HepG2 (cell line): ENCODE data around the gene APOM. TPM values are rescaled to one million over a fixed set of nuclear protein-coding genes. Genes with fewer than 3 reads are reported as not detected.

Experiments used
- ARNT ChIP-seq: fragments of 450-650 bp; IDR thresholded peaks from 2 replicates; pipeline ENCODE4 v1.6.1; 2017
- DNMT1 ChIP-seq: sonication (generic); formaldehyde crosslinking; IDR thresholded peaks from 2 replicates; pipeline ENCODE4 v1.5.1; 2020; ENCODE audit warnings: mild to moderate bottlenecking, missing genetic modification reagents
- HHEX ChIP-seq: IDR thresholded peaks from 2 replicates; pipeline ENCODE4 v1.6.1; 2016; ENCODE audit warnings: control low read depth
- HOXA9 ChIP-seq: sonication (generic); formaldehyde crosslinking; IDR thresholded peaks from 2 replicates; pipeline ENCODE4 v1.8.1; 2022; ENCODE audit warnings: missing genetic modification reagents, mild to moderate bottlenecking, moderate library complexity, borderline replicate concordance
- KDM6A ChIP-seq: IDR thresholded peaks from 2 replicates; pipeline ENCODE4 v1.6.1; 2016; ENCODE audit warnings: low read depth
- LBX2 ChIP-seq: sonication (generic); formaldehyde crosslinking; IDR thresholded peaks from 2 replicates; pipeline ENCODE4 v1.5.0; 2020; ENCODE audit warnings: missing genetic modification reagents, mild to moderate bottlenecking, borderline replicate concordance
- MTF1 ChIP-seq: sonication (generic); formaldehyde crosslinking; IDR thresholded peaks from 2 replicates; pipeline ENCODE4 v1.5.0; 2020; ENCODE audit warnings: missing genetic modification reagents
- NCOR1 ChIP-seq: fragments of 200-600 bp; sonication (generic); IDR thresholded peaks from 2 replicates; pipeline ENCODE4 v1.7.0; 2017; ENCODE audit warnings: antibody characterized with exemption, low read length, borderline replicate concordance
- SNAPC2 ChIP-seq: sonication (generic); formaldehyde crosslinking; IDR thresholded peaks from 2 replicates; pipeline ENCODE4 v1.8.1; 2022; ENCODE audit warnings: mild to moderate bottlenecking, missing genetic modification reagents
- TARDBP ChIP-seq: sonication (generic); formaldehyde crosslinking; IDR thresholded peaks from 2 replicates; pipeline ENCODE4 v1.8.0; 2022; ENCODE audit warnings: mild to moderate bottlenecking, missing genetic modification reagents
- ZFP36L1 ChIP-seq: sonication (generic); formaldehyde crosslinking; IDR thresholded peaks from 2 replicates; pipeline ENCODE4 v1.8.0; 2022; ENCODE audit warnings: mild to moderate bottlenecking, missing genetic modification reagents, moderate library complexity
- ZHX2 ChIP-seq, 2 experiments: sonication (generic) in 1 of 2; formaldehyde crosslinking in 1 of 2; IDR thresholded peaks; 2 replicates each; pipeline versions ENCODE4 v1.6.1 to v1.9.0; 2014 to 2022; ENCODE audit warnings: antibody characterized with exemption in 1 of 2, borderline replicate concordance in 1 of 2, inconsistent platforms in 1 of 2, low read depth in 1 of 2, missing genetic modification reagents in 1 of 2
- ZNF30 ChIP-seq: sonication (generic); formaldehyde crosslinking; IDR thresholded peaks from 2 replicates; pipeline ENCODE4 v1.5.0; 2020; ENCODE audit warnings: mild to moderate bottlenecking, missing genetic modification reagents
- ZNF34 ChIP-seq: sonication (generic); formaldehyde crosslinking; IDR thresholded peaks from 2 replicates; pipeline ENCODE4 v1.4.0; 2020; ENCODE audit warnings: mild to moderate bottlenecking, missing genetic modification reagents, borderline replicate concordance
- ZNF687 ChIP-seq: sonication (generic); formaldehyde crosslinking; IDR thresholded peaks from 2 replicates; pipeline ENCODE4 v1.5.1; 2020; ENCODE audit warnings: mild to moderate bottlenecking, missing genetic modification reagents, moderate library complexity
- ZNF691 ChIP-seq: sonication (generic); formaldehyde crosslinking; IDR thresholded peaks from 2 replicates; pipeline ENCODE4 v1.4.0; 2020; ENCODE audit warnings: missing genetic modification reagents, low read depth, mild to moderate bottlenecking, borderline replicate concordance
- polyA plus RNA-seq, 8 experiments: library from polyadenylated mRNA; depleted of rRNA in 3 of 8; stranded (reverse) in 7 of 8; unstranded in 1 of 8; fragments of >200 nt; fragmentation: Illumina TruSeq in 4 of 8; extraction: Trizol in 4 of 8; gene quantifications; 2 replicates each; pipeline versions ENCODE4 v1.2.1 to v1.2.3, GENCODE V29; 2011 to 2016; ENCODE audit warnings: low read depth in 4 of 8, missing spikeins in 1 of 8, mixed read lengths in 1 of 8; ENCODE audit not compliant: insufficient read depth in 1 of 8
- total RNA-seq, 5 experiments: library from RNA; depleted of rRNA; stranded (reverse); fragments of >200 nt; fragmentation: Illumina TruSeq; extraction: Trizol; gene quantifications; 2 replicates each; pipeline ENCODE4 v1.2.3, GENCODE V29; 2016; ENCODE audit warnings: low read depth in 1 of 5

Gene APOM
- total and polyA plus RNA-seq, 2 of the 13 experiments (the other 11 are each of a cell fraction or from before 2014, with no cell fraction given) = 98.2 to 1,140 TPM

GRCh38 chr6:31655349-31656237 lies at the start of gene APOM (continued):
- TF ChIP-seq ZNF687 (CRISPR knock-in tag) (no peak; the same call in 1 of the 2 replicates), ZNF34 (CRISPR knock-in tag) (no peak; the same call in 1 of the 2 replicates), ZNF691 (peak; percentile 91; the same call in 1 of the 2 replicates), ZFP36L1 (CRISPR knock-in tag) (peak; percentile 92), DNMT1 (CRISPR knock-in tag) (no peak), HHEX (CRISPR knock-in tag) (0 out of 2 replicates have a peak, but pooled peaks have one; percentile 49), SNAPC2 (CRISPR knock-in tag) (peak; percentile 97), NCOR1 (peak; percentile 96), ZNF30 (CRISPR knock-in tag) (no peak), ZHX2 (IDR thresholded peaks at IDR 0.05; ENCODE audit: low read depth) (peak; percentile 26; the same call in 1 of the 2 replicates), ZHX2 (CRISPR knock-in tag; IDR thresholded peaks at IDR 0.05; ENCODE audit: borderline replicate concordance) (no peak; the same call in 1 of the 2 replicates), LBX2 (CRISPR knock-in tag) (no peak), KDM6A (CRISPR knock-in tag) (peak; percentile 97), MTF1 (CRISPR knock-in tag) (no peak), ARNT (no peak), HOXA9 (CRISPR knock-in tag) (no peak), TARDBP (peak; percentile 97)
